Mesodermal cell (in vitro differentiated cells): Measurements from ENCODE around the gene SINHCAF.

ENCODE experiments used
- H3K27ac ChIP-seq: 2 replicates; pipeline ENCODE4 v1.7.0; 2013; ENCODE audit warnings: mild to moderate bottlenecking, low read depth, low read length, moderate library complexity; ENCODE audit not compliant: severe bottlenecking
- H3K36me3 ChIP-seq: 2 replicates; pipeline ENCODE4 v1.7.1; 2013; ENCODE audit warnings: mild to moderate bottlenecking, low read length, moderate library complexity; ENCODE audit not compliant: control insufficient read depth, insufficient read depth
- H3K4me1 ChIP-seq: one replicate; pipeline ENCODE4 v1.7.1; 2013; ENCODE audit warnings: mild to moderate bottlenecking, low read length; ENCODE audit not compliant: insufficient read depth, control insufficient read depth, poor library complexity, severe bottlenecking
- H3K4me3 ChIP-seq: 2 replicates; pipeline ENCODE4 v1.7.0; 2013; ENCODE audit warnings: low read length, control low read depth, mild to moderate bottlenecking; ENCODE audit not compliant: insufficient read depth, poor library complexity, severe bottlenecking; ENCODE audit errors: extremely low read depth
- H3K9me3 ChIP-seq: 2 replicates; pipeline ENCODE4 v1.7.1; 2013; ENCODE audit warnings: mild to moderate bottlenecking, low read length, moderate library complexity; ENCODE audit not compliant: control insufficient read depth
- WGBS, 2 experiments: methylation state at CpG; one replicate each; pipeline ENCODE4 v1.1.5; 2013; ENCODE audit warnings: missing lambda C conversion rate in 2 of 2; ENCODE audit not compliant: insufficient coverage in 2 of 2; 5-methylcytosine and 5-hydroxymethylcytosine counted together

Gene SINHCAF

DNA sequence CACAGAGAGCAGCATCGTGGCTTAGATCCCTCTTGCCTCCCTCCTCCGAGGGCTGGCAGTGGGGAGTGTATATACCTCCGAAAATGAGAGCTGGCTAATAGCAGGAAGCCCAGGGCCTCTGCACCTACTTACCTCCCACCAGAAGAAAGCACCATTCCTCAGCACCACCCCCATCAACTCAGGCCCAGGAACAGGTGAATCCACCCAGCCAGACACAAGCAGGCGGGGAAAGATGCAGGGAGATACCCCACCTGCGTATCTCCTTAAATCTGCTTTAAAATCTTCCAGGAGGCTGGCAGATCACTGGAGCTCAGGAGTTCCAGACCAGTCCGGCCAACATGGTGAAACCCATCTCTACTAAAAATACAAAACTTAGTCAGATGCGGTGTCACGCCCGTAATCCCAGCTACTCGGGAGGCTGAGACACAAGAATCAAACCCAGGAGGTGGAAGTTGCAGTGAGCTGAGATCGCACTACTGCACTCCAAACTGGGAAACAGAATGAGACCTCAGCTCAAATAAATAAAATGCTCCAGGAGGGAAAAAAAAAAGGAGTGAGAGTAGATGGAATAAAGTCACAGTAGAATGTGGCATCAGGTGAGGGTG is 93.5 kb downstream of the SINHCAF start:
- 56 to 60% methylated on average over 4 to 7 of the region's 11 CpGs for WGBS, 2 experiments
- H3K4me3 ChIP-seq, result no peak overlapping the region
- peaks cover 5% of the 10 kb centered on the region for H3K9me3 ChIP-seq
- H3K27ac ChIP-seq, result no peak overlapping the region
- H3K4me1 ChIP-seq, result no peaks in the 10 kb centered on the region
- no peaks in the 10 kb centered on the region for H3K36me3 ChIP-seq

DNA sequence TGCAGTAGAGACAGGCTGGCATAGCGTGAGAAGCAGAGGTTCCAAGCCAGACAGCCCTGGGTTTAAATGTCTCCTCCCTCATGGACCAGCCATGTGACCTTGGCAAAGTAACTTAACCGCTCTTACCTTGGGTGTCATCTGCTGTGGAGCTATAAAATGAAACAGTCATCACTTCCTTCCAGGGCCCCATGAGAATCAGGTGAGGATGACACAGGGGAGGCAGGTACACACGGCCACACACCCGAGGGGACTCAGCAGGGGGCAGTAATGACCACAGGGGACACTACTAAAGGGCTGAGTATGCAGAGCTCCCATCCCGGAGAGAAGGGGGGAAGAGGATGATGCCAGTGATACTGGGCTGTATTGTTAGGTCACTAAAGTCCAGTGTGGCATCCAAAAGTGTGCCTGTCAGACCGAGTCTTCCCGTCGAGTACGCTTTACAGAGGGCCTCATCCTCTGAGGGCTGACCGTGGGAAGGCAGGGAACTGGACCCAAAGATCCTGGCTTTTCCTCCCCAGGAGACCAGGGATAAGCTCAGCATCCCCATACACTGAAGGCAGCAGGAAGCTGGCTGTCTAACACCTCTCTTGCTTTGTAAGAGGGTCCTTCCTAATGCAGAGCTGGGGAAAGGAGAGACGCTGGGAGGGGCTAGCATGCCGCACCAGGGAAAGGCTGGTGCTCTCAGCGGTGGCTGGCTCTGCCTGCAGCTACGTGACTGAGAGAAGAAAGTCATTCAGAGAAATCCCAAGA is 94.2 kb downstream of the SINHCAF start:
- WGBS, 2 experiments, result 78 to 83% methylated on average over 13 of the region's 14 CpGs
- Histone ChIP-seq H3K4me1 (no peaks in the 10 kb centered on the region), H3K27ac (no peak overlapping the region), H3K9me3 (peaks cover 5% of the 10 kb centered on the region), H3K36me3 (no peaks in the 10 kb centered on the region), H3K4me3 (no peak overlapping the region)
